ENCODE results near the gene ZMYND11.
"Not testable (repeated sequence)": the region's sequence is repeated elsewhere in the genome, so short reads cannot be mapped to it uniquely, and the experiment has no call there.

The ZMYND11 gene

DNA sequence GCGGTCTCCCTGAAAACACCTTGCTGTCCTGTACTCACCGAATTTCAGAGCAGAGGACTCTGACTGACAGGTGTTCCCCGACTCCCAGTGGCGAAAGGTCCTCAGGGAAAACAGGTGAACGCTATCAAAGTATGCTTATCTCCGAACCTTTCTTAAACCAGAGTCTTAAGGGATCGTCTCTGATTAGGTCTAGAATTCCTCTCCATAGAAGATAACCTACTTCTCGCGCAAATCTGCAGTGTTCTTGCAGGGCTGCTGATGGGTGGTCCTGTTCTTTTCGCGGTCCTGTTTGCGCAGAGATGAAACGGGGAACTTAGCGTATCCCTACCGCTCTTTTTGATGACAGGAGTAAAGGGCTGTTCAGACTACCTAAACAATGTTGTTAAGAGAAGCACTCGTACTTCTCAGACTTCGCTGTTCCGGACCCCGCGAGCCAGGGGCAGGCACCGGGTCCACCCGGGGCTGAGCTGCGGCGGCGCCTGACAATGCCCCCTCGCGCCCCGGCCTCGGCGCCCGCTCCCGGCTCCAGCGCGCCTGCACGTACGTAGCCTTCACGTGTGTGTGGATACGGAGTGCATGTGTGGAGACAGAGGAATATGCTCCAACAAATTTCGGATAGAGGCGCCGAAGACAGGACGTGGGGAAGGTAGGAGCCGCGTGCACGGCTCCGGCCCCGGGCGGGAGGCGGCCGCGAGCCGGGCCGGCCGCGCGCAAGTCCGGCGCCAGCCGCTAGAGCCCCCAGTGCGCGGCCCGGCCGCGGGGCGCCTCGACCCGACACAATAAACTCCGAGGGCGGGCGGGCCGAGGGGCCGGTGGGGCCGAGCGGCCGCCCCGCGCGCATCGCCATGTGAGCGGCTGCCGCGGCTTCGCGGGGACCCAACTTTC is 766 bp upstream of the ZMYND11 start:
- DNase-seq: peak; percentile 58

DNA sequence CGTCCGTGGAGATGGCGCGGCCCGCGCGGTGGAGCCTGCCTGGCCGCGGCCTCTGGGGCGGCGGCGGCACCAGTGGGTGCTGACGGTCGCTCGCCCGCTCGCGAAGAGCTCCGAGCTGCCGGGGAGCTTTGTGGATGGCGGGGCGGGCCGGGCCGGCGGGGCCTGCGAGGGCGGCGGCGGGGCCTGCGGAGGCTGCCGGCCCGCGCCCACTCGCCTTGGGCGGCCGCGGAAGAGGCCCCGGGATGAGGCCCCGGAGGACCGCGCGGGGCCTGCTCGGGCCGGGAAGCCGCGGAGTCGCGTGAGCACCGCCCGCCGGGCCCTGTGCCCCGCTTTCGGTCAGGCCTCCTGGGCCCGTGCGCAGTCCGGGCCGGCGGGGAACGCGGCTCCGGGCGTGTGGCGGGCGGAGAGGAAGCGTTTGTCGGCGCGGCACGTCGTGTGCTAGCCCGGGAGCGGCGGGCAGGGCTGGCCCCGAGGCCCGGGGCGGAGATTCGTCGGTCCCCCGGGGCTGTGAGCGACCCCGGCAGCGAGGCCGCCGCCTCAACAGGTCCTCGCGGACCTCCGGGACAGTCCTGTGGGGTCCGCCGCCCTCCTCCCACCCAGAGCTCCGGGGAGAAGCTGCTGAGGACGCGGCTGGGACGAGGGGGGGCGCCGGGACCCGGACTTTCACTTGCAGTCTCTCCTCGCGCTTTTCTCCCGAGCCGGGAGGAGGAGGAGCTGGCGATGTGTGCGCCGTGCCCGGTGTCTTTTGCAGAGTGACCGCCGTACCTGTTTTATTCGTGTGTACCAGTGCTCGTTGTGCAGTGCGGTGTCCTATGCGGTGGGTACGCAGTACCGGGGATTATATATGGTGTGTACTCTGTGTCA is 578 bp downstream of the ZMYND11 start:
- DNase-seq: peak; percentile 74

DNA sequence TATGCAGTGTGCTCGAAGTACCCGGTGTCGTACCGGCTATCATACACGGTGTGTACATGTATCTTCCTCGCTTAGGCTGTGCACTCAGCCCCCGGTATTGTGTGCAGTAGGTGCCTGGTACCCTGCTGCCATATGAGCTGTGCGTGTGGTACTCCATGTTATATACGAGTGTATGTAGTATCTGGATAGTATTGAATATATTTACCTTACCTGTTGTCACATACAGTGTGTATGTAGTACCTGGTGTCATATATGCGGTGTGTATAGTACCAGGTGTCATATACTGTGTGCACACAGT is 1.2 kb downstream of the ZMYND11 start:
- DNase-seq: no peak

- peak; percentile 62 for DNase-seq
Measured at GRCh38 chr10:137031-137430, 1.8 kb downstream of the ZMYND11 start.

GRCh38 chr10:137606-138005 is 2.4 kb downstream of the ZMYND11 start:
- no peak for DNase-seq

GRCh38 chr10:142371-142770 is 7.1 kb downstream of the ZMYND11 start:
- no peak for DNase-seq

GRCh38 chr10:152915-153314 is 17.7 kb downstream of the ZMYND11 start:
- no peak for DNase-seq

- no peak for DNase-seq
Measured at GRCh38 chr10:154348-154747, 19.1 kb downstream of the ZMYND11 start.

DNA sequence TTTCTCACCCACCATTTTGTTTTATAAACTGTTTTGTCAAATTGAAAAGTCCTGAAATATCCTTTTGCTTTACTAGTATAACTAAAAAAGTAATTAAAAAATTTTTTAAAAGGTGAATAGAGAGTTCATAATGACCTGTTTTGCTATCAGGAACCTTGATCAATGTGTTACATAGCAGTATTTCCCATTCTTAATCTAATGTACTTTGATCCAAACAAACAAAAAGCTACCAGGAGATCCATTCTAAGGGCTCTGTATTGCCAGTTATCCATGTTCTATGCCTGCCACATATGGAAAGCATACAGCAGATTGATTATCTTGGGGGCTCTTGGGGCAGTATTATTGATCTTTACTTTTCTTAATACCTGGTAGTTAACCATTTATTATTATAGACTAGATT is 32.1 kb downstream of the ZMYND11 start:
- no peak for DNase-seq

GRCh38 chr10:173741-174140 is 38.5 kb downstream of the ZMYND11 start:
- DNase-seq: no peak

GRCh38 chr10:176677-177076 is 41.4 kb downstream of the ZMYND11 start:
- DNase-seq: no peak

DNA sequence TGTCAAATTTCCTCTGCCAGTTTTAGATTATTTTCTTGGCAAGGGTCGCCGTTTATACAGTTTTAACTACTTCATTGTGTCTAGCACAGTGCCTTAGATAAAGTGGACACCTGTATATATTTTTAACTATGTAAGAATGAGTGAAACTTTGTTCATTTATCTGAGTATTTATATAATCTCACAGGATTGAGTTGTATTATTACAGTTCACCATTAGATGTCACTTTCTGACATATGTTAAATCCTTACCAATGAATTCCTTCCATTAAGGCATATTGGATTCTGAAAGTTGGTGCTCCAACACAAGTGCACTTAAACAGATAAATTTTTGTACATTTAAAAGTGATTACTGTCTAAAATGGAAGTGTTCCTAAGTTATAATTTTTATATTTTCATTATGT is 43.0 kb downstream of the ZMYND11 start:
- no peak for DNase-seq

GRCh38 chr10:178723-179122 is 43.5 kb downstream of the ZMYND11 start:
- no peak for DNase-seq

- no peak for DNase-seq
Measured at GRCh38 chr10:182441-183201, 47.4 kb downstream of the ZMYND11 start.

- DNase-seq: no peak
Measured at GRCh38 chr10:184174-184573, 48.9 kb downstream of the ZMYND11 start.

GRCh38 chr10:184911-185310 is 49.7 kb downstream of the ZMYND11 start:
- no peak for DNase-seq

- not testable (repeated sequence) for DNase-seq
Measured at GRCh38 chr10:185571-185970, 50.3 kb downstream of the ZMYND11 start.

- DNase-seq: no peak
Measured at GRCh38 chr10:186911-187310, 51.7 kb downstream of the ZMYND11 start.

DNA sequence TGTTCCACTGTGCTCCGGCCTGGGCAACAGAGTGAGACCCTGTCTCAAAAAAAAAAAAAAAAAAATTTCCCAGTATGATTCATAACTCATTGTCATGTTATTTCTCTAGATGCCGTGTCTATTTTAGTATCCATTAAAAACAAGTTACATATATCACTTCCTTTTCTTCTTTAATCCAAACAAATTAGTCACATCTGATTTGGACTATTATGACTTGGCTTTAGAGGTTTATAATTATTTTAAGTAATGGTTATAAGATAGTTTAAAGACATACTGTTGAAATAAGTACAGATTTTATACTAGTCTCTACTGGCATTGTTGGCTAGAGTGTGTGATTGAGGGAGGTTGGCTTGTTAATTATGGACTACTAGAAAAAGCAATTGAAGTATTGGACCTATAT is 53.3 kb downstream of the ZMYND11 start:
- no peak for DNase-seq

GRCh38 chr10:190216-190615 is 55.0 kb downstream of the ZMYND11 start:
- DNase-seq: no peak

GRCh38 chr10:191703-192518 is 56.7 kb downstream of the ZMYND11 start:
- DNase-seq: no peak

- no peak for DNase-seq
Measured at GRCh38 chr10:194281-194680, 59.0 kb downstream of the ZMYND11 start.

GRCh38 chr10:200405-200804 is 65.2 kb downstream of the ZMYND11 start:
- DNase-seq: no peak
